Natural killer cell treated with Interleukin-12 subunit alpha and Interleukin-12 subunit beta and Interleukin-15 and Interleukin-18, amount 100 ng/mL, for 72 hours (primary cell): Measurements from ENCODE around the gene SOX11. TPM values are rescaled to one million over a fixed set of nuclear protein-coding genes. Genes with fewer than 3 reads are reported as not detected.

Source experiments
- ATAC-seq, 2 donors: fragments of 150-1000 bp; cut with Tn5 transposase in 1 of 2; sonication (Bioruptor Pico), chemical (Tn5 transposase) in 1 of 2; 2 replicates each; pipeline ENCODE4 v1.10.0; 2021
- DNase-seq: peaks from one replicate; pipeline ENCODE4 v3.0.0; 2022; ENCODE audit warnings: low spot score
- H3K27ac Mint-ChIP-seq, 2 donors: 1 replicate in 1 of 2; 2 replicates in 1 of 2; pipeline ENCODE4 v1.8.0; 2022; ENCODE audit warnings: mixed read lengths in 2 of 2, mild to moderate bottlenecking in 1 of 2, moderate library complexity in 1 of 2
- H3K27me3 Mint-ChIP-seq, 2 donors: 1 replicate in 1 of 2; 2 replicates in 1 of 2; pipeline ENCODE4 v1.8.0; 2022; ENCODE audit warnings: mixed read lengths in 2 of 2
- H3K36me3 Mint-ChIP-seq: one replicate; pipeline ENCODE4 v1.8.0; 2022; ENCODE audit warnings: mixed read lengths
- H3K4me1 Mint-ChIP-seq, 2 donors: 1 replicate in 1 of 2; 2 replicates in 1 of 2; pipeline ENCODE4 v1.8.0; 2022; ENCODE audit warnings: low read depth in 2 of 2, mixed read lengths in 2 of 2, mild to moderate bottlenecking in 1 of 2
- H3K4me3 Mint-ChIP-seq: one replicate; pipeline ENCODE4 v1.8.0; 2022; ENCODE audit warnings: mixed read lengths
- H3K9me3 Mint-ChIP-seq: 2 replicates; pipeline ENCODE4 v1.8.0; 2022; ENCODE audit warnings: mixed read lengths
- total RNA-seq, 2 donors: library from RNA; stranded (reverse); gene quantifications; one replicate each; pipeline ENCODE4 v1.2.3, GENCODE V29; 2022

SOX11 gene
- total RNA-seq, 2 donors from 2014 or later: not detected

GRCh38 chr2:5719629-5720334, 27.6 kb downstream of the SOX11 start:
- Mint-ChIP-seq H3K27me3 (no peaks in the 10 kb centered on the region), H3K27ac (no peak overlapping the region), H3K4me3 (no peak overlapping the region), H3K4me1 (no peaks in the 10 kb centered on the region), H3K9me3 (peaks cover 5% of the 10 kb centered on the region), H3K36me3 (no peaks in the 10 kb centered on the region)
- no peak for DNase-seq
- no peak for ATAC-seq

GRCh38 chr2:5720426-5720825, 28.2 kb downstream of the SOX11 start:
- Mint-ChIP-seq H3K36me3 (no peaks in the 10 kb centered on the region), H3K27me3 (no peaks in the 10 kb centered on the region), H3K9me3 (peaks cover 5% of the 10 kb centered on the region), H3K27ac (no peak overlapping the region), H3K4me3 (no peak overlapping the region), H3K4me1 (no peaks in the 10 kb centered on the region)
- DNase-seq: no peak
- no peak for ATAC-seq

DNA sequence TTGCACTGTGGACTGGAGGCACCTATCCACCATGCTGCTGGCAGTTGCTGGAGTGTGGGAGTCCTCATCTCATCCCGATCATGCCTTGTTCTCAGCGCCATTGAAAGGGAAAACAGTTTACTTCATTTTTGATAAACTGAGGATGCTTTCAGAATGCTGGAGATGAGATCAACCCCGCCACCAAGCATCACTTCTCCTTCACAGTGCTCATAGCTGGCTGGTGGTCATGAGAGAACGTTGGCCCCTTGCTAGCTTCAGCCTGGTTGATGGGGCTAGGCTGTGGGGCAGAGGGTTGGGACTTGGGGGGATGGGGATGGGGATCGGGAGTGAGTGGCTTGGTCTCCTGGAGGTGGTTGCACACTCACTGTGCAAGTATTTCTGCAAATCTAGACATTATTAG, 30.1 kb downstream of the SOX11 start:
- Mint-ChIP-seq H3K27ac (no peak overlapping the region), H3K4me3 (no peak overlapping the region), H3K36me3 (no peaks in the 10 kb centered on the region), H3K9me3 (peaks cover 5% of the 10 kb centered on the region), H3K4me1 (peaks cover 0 to 3% of the 10 kb centered on the region in 2 donors), H3K27me3 (peaks cover 0 to 3% of the 10 kb centered on the region in 2 donors)
- DNase-seq: no peak
- no peak for ATAC-seq

DNA sequence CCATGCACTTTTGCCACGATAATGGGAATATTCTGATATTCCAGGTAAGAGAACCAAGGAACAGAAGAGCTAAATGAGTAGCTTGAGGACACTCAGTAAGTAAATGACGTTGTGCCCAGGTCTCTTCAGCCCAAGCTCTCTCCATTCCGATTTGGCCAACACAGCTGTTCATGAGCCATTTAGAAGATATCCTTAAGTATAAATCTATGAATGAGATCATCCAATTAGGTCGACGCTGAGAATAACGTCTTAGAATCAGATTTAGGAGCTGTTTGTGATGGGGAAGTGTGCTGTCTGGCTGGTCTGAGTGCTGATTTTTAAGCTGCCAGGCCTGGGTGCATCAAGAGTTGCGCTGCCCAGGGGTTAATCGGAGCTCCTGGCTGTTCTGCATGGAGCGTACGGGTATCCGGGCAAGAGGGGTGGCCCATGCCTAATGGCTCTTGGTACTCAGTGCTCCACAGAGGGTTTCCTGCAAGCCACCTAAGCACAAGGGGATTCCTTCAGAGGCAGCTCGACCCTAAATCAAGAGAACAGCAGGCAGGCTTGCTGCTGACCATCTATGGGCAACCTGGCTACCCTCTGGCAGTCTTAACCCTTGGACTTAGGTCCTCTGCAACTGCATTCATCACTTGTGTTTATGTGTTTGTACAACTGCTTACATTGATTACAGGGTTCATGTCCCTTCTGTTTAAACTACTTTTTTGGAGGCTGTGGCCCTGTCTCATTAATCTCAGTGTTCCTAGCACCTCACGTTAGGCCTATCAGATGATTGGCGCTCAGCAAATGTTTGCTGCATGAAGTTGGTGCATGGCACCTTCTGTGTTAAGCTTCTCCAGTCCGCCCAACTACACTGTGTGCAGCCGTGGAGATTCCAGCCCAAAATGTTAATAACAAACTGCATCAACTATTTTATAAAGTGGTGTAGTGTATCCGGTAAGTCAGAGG, 31.9 kb downstream of the SOX11 start:
- Mint-ChIP-seq H3K4me1 (peaks cover 0 to 3% of the 10 kb centered on the region in 2 donors), H3K27ac (no peak overlapping the region), H3K27me3 (peaks cover 0 to 3% of the 10 kb centered on the region in 2 donors), H3K9me3 (no peaks in the 10 kb centered on the region), H3K4me3 (no peak overlapping the region), H3K36me3 (no peaks in the 10 kb centered on the region)
- no peak for DNase-seq
- peak in 1 of 2 donors; percentile 27 for ATAC-seq

DNA sequence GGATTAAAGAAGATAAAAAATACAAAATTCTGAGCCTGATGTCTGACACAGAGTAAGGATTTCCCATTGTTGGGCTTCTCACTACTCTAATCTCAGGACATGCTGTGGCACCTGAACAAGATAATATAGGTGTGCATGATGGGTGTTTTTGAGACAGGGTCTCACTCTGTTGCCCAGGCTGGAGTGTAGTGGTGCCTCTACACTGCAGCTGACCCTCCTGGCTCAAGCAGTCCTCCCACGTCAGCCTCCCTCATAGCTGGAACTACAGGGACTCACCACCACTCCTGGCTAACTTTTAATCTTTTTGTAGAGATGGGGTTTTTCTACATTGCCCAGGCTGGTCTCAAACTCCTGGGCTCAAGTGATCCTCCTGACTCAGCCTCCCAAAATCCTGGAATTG, 32.9 kb downstream of the SOX11 start:
- Mint-ChIP-seq H3K9me3 (peaks cover 4% of the 10 kb centered on the region), H3K4me3 (no peak overlapping the region), H3K27ac (no peak overlapping the region), H3K36me3 (no peaks in the 10 kb centered on the region), H3K4me1 (peaks cover 0 to 3% of the 10 kb centered on the region in 2 donors), H3K27me3 (peaks cover 0 to 3% of the 10 kb centered on the region in 2 donors)
- DNase-seq (no peak), ATAC-seq (peak in 1 of 2 donors; percentile 48)

- Mint-ChIP-seq H3K27me3 (peaks cover 0 to 3% of the 10 kb centered on the region in 2 donors), H3K4me3 (no peak overlapping the region), H3K27ac (no peak overlapping the region), H3K36me3 (no peaks in the 10 kb centered on the region), H3K9me3 (peaks cover 4% of the 10 kb centered on the region), H3K4me1 (peaks cover 0 to 3% of the 10 kb centered on the region in 2 donors)
- no peak for ATAC-seq
- DNase-seq: no peak
These were observed 33.7 kb downstream of the SOX11 start for GRCh38 chr2:5725794-5726463.

GRCh38 chr2:5727235-5727634, 35.1 kb downstream of the SOX11 start:
- no peak overlapping the region for H3K27ac Mint-ChIP-seq
- H3K27me3 Mint-ChIP-seq: peaks cover 0 to 3% of the 10 kb centered on the region in 2 donors
- no peak for DNase-seq

DNA sequence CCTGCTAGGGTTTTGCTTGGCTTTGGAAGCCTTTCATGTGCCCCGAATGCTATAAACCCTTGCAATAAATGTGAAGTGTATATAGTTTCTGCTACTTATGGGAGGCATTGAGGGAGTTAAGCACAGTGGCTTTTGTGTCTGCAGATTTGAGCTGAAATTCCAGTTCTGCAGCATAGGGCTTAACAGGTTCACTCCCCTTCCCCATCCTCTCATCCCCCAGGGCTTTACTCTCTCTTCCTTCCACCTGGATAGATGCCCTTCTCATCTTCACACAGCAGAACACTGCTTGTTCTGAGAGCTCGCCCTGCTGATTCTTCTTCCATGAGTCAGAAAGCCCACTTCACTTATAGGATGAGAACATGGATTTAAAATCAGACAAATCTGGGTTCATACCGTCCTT, 37.2 kb downstream of the SOX11 start:
- Mint-ChIP-seq H3K27ac (no peak overlapping the region), H3K27me3 (peaks cover 0 to 3% of the 10 kb centered on the region in 2 donors), H3K36me3 (no peaks in the 10 kb centered on the region), H3K4me1 (peaks cover 0 to 3% of the 10 kb centered on the region in 2 donors), H3K4me3 (no peak overlapping the region), H3K9me3 (peaks cover 7% of the 10 kb centered on the region)
- DNase-seq (no peak), ATAC-seq (no peak)

More at GRCh38 chr2:5727235-5727634, 35.1 kb downstream of the SOX11 start:
- Mint-ChIP-seq H3K36me3 (no peaks in the 10 kb centered on the region), H3K4me1 (peaks cover 0 to 3% of the 10 kb centered on the region in 2 donors), H3K9me3 (peaks cover 4% of the 10 kb centered on the region), H3K4me3 (no peak overlapping the region)
- ATAC-seq: no peak

GRCh38 chr2:5730386-5730785, 38.2 kb downstream of the SOX11 start:
- Mint-ChIP-seq H3K4me3 (no peak overlapping the region), H3K36me3 (no peaks in the 10 kb centered on the region), H3K4me1 (peaks cover 0 to 3% of the 10 kb centered on the region in 2 donors), H3K27ac (no peak overlapping the region), H3K9me3 (peaks cover 7% of the 10 kb centered on the region), H3K27me3 (peaks cover 0 to 3% of the 10 kb centered on the region in 2 donors)
- ATAC-seq (no peak), DNase-seq (no peak)

DNA sequence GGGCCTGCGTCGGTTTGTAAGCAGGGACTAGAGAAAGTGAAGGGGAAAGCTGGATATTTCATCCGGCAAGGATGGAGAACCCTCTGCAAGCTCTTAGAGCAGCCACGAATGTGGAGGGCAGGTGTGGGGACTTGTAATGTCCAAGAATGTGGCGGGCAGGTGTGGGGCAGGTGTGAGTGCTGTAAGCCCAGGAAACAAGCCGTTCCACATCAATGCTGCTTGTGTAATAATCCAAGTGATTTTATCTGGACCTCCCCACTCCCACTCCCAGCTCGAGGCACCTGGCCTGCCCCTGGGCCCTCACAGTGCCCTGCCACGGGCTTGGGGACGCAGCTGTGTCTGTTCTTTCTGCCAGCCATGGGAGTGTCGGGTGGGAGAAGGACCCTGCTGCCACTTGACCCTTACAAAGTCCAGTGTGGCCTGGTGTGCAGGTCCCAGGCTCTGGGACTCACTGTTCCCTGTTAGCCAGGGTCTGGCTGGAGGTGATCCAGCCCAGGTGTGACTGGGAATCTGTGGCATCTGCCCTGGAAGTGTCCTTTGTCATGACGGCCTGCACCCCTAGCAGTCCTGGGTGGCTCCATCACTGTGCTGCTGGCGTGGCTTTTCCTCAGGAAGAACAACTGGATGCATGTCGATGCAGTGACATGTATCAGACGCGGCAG, 42.8 kb downstream of the SOX11 start:
- Mint-ChIP-seq H3K4me3 (no peak overlapping the region), H3K9me3 (peaks cover 3% of the 10 kb centered on the region), H3K27ac (no peak overlapping the region), H3K27me3 (no peaks in the 10 kb centered on the region), H3K36me3 (no peaks in the 10 kb centered on the region), H3K4me1 (no peaks in the 10 kb centered on the region)
- DNase-seq (no peak), ATAC-seq (peak in 1 of 2 donors; percentile 6)

GRCh38 chr2:5735521-5735861, 43.3 kb downstream of the SOX11 start:
- no peak for DNase-seq

GRCh38 chr2:5736050-5736449, 43.9 kb downstream of the SOX11 start:
- Mint-ChIP-seq H3K9me3 (peaks cover 3% of the 10 kb centered on the region), H3K27ac (no peak overlapping the region), H3K4me3 (no peak overlapping the region), H3K4me1 (no peaks in the 10 kb centered on the region), H3K27me3 (no peaks in the 10 kb centered on the region), H3K36me3 (no peaks in the 10 kb centered on the region)
- ATAC-seq: no peak
- DNase-seq: no peak

More at GRCh38 chr2:5735521-5735861, 43.3 kb downstream of the SOX11 start:
- Mint-ChIP-seq H3K9me3 (peaks cover 3% of the 10 kb centered on the region), H3K4me3 (no peak overlapping the region), H3K36me3 (no peaks in the 10 kb centered on the region), H3K27me3 (no peaks in the 10 kb centered on the region), H3K4me1 (no peaks in the 10 kb centered on the region), H3K27ac (no peak overlapping the region)
- ATAC-seq: no peak

GRCh38 chr2:5736886-5737285, 44.7 kb downstream of the SOX11 start:
- H3K4me1 Mint-ChIP-seq: no peaks in the 10 kb centered on the region

More at GRCh38 chr2:5736886-5737285, 44.7 kb downstream of the SOX11 start:
- H3K36me3 Mint-ChIP-seq: no peaks in the 10 kb centered on the region
- no peak overlapping the region for H3K27ac Mint-ChIP-seq
- DNase-seq: no peak
- peaks cover 3% of the 10 kb centered on the region for H3K9me3 Mint-ChIP-seq
- ATAC-seq: no peak
- H3K27me3 Mint-ChIP-seq: no peaks in the 10 kb centered on the region
- H3K4me3 Mint-ChIP-seq: no peak overlapping the region
